COLO829 (cell line): ENCODE measurements around the gene PDE7B.
A peak's percentile ranks its signal among the peaks of the same experiment; 100 is the strongest.

ENCODE experiments used
- DNase-seq: peaks from one replicate; pipeline ENCODE4 v3.0.0; 2012; ENCODE audit warnings: low spot score

The PDE7B gene

DNA sequence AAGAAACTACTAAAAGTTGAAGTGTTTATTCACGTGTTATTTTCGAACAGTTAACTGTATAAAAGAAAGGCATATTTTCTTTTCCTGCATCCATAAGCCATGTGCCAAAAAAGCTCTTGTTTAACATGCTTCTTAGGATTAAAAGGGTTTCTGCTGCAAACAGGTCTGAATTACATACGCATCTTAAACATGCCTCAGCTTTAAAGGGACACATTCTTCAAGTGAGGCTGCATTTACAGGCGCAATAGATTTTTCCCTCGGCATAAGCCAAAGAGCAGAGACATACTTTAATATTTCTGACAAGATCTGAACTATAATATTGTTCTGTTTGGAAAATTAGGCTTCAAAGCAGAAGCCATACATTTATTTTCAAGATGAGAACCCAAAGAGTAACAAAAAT is 39.4 kb downstream of the PDE7B start:
- DNase-seq = no peak

DNA sequence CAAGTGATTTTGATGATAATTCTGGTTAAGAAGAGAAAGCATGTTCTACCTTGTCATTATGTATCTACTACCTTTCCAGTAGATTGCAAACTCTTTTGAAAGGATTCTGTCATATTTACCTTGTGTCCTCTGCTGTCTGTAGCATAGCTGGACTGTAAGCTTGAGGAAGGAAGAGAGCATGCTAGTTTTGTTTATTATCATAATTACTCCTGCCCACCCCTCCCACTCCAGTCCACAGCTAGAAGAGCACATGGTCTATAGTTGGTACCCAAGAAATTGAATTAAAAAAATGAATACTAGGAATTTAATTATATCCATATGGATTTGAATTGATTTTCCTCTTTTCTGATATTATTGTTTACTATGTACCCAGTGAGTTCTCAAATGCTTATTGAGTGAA is 40.2 kb downstream of the PDE7B start:
- DNase-seq = no peak

DNA sequence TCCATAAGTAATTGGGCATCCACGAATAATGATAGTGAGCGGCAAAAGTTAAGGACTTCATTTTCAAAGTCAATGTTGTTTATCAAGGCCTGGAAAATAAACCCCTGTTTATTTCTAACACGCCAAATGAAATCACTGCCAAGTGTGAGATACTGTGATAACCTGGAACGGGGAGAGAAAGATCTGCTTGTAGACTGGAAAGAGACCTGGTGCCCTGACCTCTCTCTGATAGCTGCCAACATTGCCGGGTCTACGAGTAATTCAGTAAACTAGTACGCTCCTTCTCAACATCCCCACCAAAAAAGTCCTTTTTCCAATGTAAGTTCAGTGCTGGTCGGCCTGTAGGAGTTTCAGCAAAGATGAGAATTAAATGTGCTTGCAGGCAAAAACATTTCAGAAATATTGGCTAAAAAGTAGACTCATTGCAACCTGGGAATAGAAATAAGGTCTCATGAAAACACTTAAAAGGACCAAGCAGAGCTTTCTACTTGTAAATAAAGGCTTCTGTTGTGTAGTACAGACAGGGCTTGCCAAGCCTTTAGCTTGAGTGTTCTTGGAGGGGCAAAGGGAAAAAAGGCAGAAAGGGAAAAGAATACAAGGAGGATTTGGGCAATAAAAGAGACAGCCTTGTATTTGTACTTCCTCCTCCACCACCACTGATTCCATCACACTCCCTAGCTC is 43.9 kb downstream of the PDE7B start:
- DNase-seq = no peak

DNA sequence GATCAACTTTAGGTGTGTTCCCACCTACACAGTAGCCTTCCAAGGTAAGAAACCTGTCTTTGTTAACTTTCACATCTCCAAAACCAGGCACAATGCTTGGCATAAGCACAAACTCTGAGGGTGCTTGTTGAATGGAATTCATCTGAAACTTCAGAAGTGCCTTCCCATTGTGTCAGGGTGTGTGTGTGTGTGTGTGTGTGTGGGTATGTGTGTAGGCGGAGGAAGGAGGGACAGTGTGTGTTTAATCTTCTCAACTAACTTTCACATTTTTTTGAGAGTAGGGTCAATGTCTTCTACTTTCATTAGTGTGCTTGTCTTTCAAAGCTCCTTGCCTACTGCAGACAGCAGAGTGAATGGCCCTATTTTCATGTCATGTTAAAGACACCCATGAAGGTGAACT is 45.6 kb downstream of the PDE7B start:
- DNase-seq = no peak

DNA sequence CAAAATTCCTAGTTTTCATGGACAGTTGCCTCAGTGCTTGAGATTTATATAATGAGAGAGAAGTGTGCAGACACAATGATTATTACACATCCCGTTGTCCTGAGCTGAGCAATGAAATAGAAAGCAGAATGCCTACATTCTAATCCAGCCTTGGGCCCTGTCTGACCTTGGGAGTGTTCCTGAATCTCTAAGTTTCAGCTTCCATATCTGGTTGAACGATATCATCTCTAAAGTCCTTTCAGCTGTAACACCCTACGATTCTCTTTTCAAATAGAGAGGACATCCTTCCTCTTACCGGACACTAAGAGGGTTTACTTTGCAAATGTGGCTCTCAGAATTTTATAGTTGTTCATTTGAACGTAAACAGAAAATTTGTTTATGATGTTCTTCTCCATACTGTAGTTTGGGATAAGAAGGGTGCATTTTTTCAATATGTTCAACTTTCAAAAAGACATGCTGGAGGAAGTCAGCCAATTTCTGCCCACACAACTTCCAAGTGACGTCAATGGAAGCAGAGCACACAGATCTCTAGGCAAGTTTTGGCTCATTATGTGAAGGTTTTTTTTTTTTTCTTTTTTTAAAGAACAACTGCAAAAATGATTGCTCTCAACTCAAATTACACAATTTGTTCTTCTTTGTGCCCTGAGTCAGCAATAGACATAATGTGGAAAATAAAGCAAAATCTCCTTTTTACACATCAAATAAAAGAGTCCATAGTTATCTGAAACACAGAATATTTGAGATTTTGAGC is 50.4 kb downstream of the PDE7B start:
- DNase-seq = peak; percentile 37

DNA sequence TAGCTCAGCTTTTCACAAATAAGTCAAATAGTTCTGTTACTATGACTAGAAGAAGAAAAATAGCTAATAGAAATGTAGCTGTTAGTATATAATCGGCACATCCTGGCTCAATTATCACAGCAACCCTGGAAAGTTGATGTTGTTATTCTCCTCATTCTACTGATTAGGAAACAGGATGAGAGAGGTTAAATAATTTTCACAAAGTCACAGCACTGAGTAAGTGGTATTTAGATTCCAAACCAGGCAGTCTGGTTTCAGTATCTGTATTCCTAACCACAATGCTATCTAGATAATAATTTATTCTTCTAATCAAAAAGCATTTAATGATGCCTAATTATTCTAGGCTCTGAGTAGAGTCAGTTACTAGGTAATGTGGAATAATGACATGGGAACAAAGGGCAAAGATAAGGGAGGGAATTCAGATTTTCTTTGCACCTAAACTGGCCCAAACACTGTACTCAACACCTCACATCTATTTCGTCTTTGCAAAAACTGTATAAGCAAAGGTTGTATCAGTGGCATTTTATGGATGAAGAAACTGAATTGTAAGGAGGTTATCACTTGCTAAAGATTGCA is 51.3 kb downstream of the PDE7B start:
- DNase-seq = no peak

DNA sequence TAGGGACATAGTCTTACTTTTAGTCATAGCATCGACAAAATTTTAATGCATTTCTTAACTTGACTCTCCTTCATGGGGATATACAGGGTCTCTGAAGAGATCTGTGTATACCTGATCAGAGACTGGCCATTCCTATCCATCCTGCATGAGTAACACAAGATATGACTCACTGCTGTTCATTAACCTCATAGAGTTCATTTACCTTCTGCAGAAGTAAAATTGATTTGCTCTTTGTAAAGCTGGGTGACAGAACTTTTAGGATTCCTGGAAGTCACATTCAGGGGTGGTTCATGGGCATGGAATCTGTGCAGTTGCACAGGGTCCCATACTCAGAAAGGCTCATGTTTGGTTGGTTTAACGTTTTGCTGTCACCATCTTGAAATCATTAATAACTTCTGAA is 53.2 kb downstream of the PDE7B start:
- no peak for DNase-seq

DNA sequence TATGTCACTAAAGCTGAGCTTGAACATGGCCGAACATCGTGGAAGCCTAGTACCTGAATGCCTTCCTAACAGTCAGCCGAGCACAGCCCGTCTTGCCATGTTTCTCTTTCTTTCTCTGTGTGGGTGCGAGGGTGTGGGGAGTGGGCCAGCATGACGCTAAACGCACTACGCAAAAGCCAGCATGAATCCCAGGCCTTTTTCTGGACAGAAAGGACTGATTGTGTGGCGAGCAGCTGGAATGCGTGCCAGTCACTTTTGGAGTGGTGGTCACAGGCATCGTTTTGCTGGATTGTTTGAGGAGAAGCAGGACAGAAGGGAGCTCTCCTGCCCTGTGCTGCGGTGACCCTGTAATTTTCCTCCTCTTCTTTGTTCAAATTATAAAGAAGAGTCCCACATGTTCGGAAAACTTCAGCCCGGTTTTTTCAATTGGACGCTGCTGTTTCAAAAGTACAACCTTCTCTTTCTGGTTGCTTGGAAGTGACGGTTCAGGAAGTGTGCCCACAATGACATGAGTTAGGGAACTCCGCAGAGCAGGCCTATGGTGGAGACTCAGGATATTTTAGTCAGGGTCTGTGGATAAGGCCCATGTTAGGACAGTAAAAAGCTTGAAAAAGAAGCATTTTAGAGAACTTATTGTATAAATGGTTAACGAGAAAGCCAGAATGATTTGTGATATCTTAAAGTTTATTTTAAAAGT is 54.3 kb downstream of the PDE7B start:
- DNase-seq = no peak

DNA sequence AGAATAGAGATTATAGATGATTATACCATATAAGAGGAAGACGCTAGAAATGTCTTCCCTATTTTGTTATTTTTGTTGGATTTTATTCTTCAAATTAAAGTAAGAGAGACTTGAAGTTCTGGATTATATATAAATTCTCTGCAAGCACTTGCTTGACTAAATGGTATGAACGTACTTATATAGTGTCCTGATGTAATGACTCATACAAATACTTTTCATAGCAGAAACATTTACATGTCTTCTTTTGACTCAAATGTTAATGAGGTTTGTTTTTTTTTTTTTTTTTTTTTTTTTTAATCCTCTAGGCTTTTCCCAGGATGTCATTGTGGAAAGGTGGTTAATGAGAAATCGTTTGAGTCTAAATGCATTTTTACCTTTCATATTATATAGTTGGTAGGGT is 55.0 kb downstream of the PDE7B start:
- peak; percentile 33 for DNase-seq

DNA sequence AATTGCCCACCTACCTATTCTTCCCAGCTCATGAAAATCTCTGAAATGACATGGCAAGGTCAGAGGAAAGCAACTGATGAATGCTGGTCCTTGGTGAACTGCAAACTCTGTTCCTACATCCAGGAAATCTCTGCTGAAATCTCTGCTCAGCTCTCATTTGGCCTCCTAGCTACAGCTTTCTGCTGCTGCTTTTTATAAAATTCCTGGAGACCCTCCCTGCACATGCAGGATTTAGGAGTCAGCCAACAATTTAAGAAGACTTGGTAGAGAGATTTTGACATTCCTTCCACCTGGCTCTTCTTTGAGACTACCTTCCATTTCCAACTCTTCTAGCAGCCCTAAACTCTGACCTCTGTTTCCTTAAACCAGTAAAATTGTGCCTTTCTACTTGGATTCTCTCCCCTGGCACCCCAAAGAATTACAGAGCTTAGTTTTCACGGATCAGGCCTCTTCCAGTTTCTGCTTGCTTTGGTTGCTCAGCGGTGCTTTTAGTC is 55.5 kb downstream of the PDE7B start:
- DNase-seq = no peak

DNA sequence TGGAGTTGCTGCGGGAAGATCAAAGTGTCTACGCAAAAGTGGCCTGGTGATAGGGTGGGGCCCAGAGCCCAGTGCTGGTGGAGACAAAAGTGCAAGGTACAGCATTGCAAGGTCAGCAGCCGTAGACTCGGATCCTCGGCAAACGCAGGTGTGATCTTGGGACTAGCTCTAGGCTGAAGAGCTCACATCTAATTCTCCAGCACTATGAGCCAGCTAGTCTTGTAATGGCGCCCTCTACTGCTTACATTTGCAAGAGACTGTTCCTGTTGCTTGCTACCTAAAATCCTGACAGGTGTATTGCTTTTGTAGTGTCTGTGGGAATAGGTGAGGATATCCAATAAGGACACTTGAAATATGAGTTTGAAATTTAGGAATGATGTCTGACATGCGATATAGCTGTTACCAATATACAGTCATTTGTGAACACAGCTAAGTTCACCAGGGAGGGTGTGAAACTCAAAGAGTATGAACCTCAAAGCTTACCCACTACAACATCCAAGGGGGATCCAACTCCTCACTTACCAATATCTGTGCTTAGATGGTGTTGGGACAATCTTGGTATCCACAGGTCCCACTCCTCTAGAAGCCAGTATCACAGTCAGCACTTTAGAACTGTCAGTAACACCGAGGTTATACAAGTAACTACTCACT is 58.4 kb downstream of the PDE7B start:
- DNase-seq = peak; percentile 28

DNA sequence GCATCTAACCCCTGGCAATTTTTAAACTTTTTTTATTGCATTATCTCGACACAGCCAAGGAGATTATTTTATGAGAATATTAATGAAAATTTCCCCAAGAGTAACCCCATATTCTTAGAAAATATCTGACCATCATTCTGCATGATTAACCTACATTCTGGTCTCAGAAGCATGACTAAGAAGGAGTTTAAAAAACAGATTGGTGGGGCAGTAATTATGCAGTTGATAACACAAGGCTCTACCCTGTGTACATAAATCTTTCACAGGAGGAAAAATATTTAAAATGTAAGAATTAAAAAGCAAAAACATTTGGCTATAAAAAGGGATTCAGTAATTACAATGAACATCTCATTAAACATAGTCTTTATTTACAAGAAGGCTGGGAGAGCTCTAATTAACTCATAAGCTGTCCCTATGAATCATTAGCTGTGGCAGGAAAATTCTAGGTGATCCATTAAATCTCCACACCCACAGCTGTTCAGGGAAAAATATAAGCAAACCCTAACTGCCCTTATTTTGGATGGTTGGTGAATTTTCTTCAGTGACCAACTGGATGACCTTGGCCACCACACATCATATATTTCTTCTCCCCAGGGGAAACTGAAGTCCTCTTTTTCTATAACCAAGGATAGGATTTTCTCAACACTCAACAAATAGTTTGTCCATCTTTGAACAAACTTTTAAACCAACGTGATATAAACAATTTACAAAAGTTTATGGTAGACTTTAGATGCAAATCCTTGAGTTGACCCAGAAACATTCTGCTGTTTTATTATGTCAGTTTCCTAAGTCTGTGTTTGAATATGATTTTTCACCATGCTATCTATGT is 59.5 kb downstream of the PDE7B start:
- no peak for DNase-seq

DNA sequence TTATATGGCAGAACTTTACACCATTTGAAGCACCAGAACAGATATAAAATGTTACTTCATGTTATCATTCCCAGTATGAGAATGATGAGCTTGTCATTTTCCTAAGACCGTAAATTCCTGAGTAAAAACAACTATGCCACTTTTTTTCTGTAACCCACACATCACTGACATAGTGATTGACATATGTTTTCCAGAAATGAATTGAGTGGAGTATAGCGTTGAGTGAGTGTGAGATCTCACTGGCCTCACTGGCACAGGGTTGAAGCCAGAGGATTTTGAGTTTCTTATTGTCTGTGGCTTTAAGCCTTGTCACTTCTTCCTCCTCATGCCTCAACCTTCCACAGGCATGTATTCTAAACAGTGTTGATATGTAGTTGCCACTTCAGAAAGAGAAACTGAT is 62.3 kb downstream of the PDE7B start:
- DNase-seq = no peak

DNA sequence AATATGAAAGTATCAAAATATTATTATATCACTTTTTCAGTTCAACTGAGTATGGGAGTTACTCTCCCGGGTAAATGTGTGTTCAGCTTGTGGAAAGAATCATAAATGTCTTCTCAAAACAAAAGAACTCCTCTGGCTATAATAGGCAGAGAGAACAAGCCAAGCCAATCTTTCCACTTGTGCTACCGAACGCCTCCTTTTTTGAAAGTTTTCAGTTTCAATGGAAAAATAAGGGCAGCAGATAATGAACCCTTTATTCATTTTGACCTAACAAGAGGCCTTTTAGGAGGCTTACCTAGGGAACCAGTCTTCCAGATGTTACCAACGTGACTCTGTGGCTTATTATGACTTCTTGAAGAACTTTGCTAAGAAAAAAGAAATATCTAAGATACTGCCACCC is 67.5 kb downstream of the PDE7B start:
- no peak for DNase-seq

DNA sequence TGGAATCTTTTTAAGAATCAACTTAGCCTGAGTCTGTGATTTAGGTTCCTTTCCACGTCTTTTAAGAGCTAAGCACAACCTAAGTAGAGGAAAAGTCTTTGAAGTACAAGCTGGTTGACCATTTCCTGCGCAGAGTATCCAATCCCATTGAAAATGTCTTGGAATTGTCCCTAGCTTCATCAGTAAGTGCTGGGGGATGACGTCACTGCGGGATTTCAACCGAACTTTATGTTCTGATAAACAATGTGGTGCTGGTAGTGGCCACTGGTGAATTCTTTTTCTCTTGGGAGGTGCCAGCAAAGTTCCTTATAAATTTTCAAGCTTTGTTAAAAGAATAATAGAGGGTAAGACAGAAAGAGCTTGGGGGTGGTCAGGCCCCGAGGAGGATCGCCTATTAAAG is 69.2 kb downstream of the PDE7B start:
- DNase-seq = no peak

DNA sequence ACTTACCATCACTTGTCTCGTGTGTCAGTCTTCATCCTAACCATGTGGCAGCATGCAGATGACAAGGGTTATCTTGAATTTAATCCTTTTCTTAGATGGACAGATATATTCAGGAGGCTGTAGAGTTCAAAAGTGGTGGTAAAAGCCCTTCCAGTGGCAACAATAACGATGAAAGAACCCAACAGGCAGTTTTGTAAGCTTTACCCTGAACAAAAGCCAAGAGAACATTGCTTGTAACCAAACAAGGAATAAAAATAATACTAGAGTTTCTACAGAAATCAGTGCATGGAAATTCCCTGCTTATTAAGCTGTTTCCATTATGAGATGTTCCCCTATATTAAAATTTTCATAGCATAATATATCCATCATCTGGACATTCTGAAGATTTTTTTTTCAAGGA is 69.7 kb downstream of the PDE7B start:
- DNase-seq = no peak

DNA sequence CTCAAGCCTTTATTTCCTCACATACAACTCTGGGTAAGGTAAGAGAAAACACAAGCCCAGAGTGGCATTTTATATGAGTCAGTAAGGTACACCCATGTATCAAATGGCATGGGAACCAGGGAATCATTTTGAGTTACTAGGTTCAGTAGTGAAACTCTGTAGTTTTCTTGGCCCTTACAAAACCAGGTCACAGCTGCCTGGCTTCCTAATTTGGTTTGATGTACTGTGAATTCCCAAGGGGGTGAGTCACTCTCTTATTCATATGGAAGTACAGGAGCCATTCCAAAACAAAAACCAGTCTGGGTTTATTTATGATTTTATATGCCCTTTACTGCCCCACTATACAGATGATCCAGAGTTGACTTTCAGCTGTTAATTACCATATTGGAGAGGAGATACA is 70.7 kb downstream of the PDE7B start:
- DNase-seq = peak; percentile 71

DNA sequence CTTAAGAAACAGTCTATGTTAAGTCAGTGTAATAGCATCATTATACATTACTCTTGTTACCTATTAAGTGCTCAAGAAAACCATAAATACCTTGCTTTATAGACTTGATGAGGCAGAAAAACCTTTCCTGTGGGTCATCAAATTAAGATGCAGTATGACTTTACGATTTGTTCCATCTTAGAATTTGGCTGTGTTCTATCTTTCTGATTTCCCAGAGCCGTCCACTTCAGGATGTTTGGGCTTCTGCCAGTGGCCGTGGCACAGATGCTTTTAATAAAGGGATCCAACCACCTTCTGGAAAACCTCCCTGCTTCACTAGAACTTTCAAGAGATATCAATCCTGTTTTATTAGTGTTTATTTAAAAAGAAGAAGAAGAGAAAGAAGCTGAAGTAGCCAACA is 71.2 kb downstream of the PDE7B start:
- DNase-seq = no peak

DNA sequence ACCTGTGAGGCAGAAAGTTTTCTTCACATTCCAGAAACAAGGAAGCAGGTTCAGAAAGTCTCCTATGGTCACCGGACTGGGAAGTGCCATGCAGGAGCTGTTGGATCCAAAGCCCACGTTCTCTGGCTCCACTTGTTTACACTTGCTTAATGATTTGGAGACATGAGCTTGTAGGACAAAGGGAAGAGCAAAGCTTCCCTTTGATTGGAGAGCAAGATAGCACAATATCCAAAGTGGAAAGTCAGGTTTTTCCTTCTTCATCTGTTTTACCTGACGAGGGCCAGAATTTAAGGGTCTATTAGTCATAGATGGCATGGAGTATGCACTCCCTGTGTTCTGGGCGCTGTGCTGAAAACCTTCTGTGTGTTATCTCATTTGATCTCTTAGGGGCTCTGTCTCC is 81.2 kb downstream of the PDE7B start:
- no peak for DNase-seq

DNA sequence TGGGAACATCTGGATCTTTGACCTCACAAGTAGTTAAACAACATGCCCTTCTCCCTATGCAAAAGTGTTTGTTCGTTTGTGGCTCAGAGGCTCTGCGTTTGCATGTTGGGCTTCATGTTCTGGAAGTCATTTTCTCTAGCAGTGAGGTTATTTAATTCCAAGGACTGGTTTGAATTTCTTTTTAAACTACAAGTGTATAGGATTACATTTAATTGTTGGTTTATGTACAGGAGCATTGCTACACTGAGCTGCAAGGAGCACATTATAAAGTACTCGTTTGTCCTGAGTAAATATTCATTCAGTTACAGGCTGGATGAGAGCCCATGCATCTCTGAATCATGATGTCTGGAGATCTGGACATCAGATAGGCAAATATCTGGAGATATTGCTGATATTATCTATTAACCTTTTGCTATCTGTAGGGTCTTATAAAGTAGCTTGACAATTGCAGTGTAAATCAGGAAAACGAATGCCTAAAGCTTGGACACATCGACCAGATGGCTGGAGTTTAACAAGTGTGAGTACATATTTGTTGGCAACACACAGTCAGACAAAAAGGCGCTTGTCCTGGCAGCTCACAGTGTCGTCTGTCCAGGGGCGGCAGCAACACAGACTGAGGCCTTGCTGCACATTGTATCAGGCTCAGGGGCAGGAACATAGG is 84.6 kb downstream of the PDE7B start:
- peak; percentile 17 for DNase-seq

DNA sequence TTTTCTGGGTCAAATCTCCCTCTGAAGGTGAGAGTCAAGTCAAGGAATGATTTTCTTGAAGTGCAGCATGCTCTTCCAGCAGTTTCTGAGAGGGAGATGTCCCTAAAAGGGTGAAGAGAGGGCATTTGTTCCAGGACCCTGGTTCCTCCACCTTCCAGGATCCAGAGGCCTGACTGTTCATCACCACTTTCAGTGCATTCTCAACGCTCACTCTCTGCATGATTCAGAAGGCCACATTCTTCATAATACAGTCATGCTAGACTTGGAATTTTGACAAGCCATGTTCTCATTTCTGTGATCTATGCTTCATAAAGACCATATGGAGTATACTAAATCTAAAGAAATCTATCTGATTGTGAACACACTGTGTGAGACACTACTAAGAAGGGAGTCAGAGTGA is 85.1 kb downstream of the PDE7B start:
- DNase-seq = peak; percentile 4
